Breast epithelium (tissue), 3 donors: ENCODE results near the gene CDH4.

Source experiments
- CTCF ChIP-seq, 3 donors: fragments of 450-650 bp; IDR thresholded peaks; one replicate each; pipeline ENCODE4 v1.5.1; 2016 to 2017; ENCODE audit warnings: antibody characterized with exemption in 3 of 3, mild to moderate bottlenecking in 3 of 3, moderate library complexity in 3 of 3
- POLR2A ChIP-seq: fragments of 450-650 bp; IDR thresholded peaks from one replicate; pipeline ENCODE4 v1.6.1; 2016; ENCODE audit warnings: antibody characterized with exemption, mild to moderate bottlenecking, moderate library complexity

- TF ChIP-seq CTCF (IDR thresholded peaks at IDR 0.05) (no peak), POLR2A (no peak)
These were observed 283.0 kb downstream of the CDH4 start for GRCh38 chr20:61535091-61535490.
